Activated CD4-positive, alpha-beta T cell treated with anti-CD3 and anti-CD28 coated beads, Interleukin-10, Interleukin-2, amounts not matched to agents 100 ng/mL and 50 ng/mL, durations not matched to agents 16 hours and 8 hours (primary cell): ENCODE data around the gene FSTL4.

Experiments used
- DNase-seq: peaks from one replicate; pipeline ENCODE4 v3.0.0-alpha.2; 2020

The FSTL4 gene

DNA sequence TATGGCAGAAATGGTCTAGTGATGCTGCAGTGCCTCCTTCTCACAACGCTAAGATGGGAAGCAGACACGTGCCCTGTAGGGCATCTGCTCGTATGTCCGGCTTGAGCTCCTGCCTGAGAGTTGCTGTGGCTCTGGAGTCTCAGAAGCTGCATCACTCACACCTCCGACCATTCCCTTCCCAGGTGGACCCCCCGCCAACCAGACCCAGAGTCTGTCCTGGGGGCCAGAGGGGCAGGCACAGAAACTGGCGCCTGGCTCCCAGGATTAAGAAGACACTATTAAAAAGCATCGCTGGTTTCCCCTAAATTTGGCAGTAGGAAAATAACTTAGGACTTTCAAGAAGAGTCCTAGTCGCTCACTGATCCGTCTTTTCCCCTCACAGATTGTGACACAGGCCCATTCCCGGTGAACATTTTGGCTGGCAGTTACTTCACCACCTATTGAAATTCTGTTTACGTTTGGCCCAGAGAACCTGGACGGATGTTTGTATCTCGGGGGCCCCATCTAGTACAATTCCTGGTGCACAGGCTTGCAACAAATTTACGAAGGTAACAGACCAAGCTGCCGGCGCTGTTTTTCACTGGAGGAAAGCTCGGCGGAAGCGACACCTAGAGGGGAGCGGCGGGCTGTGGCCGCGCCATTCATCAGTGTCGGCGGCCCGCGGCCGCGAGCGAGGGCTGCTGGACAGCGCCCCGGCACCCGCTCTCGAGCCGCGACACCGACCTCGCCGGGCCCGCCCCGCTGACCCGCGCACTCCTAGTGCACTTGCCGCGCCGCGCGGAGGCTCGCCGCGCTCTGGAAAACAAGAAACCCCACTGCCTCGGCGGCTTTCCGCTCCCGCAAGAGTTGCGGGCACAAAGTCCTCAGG, 1.6 kb downstream of the FSTL4 start:
- DNase-seq, result peak; percentile 45

DNA sequence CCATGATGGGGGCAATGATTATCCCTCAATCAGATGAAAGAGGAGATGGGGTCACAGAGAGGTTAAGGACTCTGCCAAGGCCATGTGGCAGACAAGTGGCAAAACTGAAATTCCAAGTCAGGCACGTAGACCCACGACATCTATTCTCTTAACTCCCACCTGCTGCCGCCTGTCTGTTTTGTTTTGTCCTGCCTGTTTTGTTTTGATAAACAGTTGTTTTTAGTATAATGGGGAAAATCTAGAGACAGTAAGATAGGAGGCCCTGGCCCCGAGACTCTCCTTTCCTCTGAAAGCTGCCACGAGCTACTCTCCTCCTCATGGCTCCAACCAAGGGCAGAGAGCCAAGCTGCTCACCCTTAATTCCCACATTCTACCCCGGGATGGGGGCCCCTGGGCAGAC, 4.9 kb downstream of the FSTL4 start:
- no peak for DNase-seq

DNA sequence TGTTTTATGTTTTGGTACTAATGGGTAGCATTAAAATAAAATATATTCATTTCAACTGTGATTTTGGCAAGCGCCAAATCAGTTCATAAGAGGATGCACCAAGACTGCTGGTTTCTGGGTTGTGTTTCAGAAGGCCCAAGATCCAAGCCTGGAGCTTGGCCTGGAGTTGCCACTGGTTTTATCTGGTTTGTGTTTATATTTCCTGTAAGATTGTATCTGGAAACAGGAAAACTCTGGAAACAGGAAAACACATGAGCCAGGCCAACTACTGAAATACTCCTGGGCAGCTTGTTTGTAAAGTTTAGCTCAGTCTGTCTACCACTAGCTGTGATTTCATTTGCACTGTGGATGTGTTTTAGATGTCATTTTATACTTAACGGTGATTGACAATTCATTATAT, 5.5 kb downstream of the FSTL4 start:
- DNase-seq, result no peak

DNA sequence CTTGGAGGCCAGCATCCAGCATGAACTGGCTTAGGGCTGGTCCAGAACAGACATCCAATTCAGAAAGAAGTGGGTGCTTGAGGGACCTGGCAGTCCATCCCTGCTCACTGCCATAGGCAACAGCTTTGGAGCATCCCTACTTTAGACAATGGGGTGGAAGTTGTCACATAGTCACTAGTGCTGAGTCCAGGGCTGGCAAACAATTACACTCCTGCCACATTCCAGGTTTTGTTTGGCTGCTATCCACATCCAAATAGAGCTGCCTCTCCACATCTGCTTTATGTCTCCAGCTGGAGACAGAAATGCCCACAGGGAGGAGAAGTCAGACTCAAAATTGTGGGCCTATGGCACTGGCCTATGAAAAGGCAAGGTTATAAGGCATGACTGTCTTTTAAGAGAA, 7.0 kb downstream of the FSTL4 start:
- DNase-seq, result no peak

DNA sequence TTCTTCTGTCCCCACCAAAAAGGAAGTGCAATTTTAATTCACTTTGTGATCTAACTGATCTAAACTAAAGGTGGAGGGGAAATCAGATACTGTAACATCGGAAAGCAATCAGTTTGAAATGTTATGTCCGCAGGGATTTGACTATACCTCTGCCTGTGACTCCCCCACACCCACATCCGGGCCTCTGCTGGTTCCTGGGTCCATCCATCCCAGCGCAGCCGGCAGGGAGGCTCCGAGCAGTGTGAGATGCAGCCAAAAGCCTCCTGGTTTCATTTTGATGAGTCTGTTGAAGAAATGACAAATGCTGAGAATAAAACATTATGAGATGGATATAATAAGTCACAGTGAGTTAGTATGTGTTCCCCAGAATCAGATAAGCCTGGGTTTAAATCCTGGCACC, 8.6 kb downstream of the FSTL4 start:
- DNase-seq, result no peak

DNA sequence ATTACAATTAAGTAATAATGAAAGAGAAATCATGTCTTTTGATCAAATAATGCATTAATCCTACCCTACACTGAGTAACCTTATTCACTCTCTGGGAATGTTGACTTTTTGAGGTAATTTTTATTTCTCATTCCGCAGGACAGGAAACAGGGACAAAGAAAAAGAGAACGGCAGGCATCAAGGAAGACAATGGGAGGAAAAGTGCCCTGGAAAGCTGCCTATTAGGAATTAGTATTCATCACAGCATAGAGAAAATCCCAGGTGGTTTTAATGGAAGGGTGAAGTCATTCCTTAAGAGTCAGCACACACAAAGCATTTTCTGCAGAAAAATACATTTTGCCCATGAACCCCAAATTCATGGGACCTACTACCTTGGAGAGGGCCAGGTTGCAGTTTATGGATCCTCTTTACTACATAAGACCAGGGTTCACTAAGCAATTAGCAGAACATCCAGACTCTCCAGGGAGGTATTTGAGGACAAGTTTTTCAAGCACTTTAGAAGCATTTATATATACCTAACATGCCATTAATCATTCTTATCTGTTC, 9.4 kb downstream of the FSTL4 start:
- DNase-seq, result no peak

DNA sequence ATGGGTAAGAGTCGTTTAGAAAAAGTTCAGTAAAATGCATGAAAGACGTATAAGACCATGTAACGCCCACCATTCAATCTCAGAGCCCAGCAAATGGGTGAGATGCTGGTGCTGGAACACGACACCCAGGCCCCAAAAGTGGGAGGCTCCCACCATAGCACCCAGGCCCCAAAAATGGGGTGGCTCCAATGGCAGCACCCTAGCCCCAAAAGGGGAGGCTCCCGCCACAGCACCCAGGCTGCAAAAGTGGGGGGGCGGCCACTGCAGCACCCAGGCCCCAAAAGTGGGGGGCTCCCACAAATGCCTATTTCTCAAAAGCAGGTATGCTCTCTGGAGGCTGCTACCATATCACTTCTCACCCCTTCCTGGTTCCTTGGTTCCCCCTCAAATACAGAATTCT, 12.7 kb downstream of the FSTL4 start:
- no peak for DNase-seq

DNA sequence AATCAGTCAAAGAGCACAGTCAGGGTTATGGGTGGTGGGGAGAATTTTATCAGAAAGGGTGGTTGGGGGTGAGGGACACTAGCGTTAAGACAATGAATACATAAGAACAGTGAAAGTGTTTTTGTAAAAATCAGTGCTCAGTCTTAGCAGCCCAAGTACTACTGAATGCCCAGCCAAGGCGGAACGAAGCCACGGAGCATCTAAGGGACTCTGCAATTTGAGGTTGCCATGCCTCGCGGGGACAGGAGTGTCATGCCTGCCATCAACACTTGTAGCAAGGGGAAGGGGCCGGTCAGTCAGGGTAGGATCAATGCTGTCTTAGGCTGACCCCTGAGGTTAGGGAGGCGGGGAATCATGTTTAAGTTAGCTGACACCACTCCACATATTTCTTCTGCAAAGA, 13.3 kb downstream of the FSTL4 start:
- no peak for DNase-seq

DNA sequence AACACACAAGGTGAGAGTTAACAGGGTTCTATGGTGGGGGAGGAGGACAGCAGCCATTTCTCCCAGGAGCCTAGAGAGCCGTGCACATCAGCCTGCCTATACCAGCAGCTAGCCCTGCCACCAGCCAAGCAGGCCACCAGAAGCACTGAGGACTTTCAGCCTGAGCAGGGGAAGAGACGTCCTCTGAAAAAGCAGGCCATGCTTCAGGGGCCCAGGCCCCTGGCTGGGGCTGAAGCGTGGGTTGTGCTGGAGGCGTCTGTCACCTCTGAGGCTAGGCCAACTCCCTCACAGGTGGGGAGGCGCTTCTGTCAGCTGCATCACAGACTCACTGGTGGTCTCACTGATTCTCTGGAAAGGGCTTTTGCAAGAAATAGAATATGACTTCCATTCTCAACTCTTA, 16.3 kb downstream of the FSTL4 start:
- DNase-seq, result no peak

DNA sequence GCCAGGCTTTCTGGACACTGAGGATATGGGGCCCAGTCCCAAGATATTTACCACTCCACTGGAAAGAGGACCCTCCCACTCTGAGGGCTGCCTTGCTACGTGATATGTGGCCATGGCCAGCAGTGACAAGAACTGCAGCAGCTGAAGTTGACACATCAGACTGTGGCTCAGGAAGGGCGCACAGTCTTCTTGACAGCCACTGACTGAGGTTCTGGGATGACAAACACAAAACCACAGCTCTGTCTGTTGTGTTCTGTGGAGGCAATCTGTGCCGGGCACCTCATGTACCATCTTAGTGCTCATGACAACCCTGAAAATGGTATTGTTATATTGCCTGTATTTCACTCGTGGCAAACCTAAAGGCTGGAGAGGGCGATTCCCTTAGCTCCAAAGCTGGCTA, 16.9 kb downstream of the FSTL4 start:
- no peak for DNase-seq

DNA sequence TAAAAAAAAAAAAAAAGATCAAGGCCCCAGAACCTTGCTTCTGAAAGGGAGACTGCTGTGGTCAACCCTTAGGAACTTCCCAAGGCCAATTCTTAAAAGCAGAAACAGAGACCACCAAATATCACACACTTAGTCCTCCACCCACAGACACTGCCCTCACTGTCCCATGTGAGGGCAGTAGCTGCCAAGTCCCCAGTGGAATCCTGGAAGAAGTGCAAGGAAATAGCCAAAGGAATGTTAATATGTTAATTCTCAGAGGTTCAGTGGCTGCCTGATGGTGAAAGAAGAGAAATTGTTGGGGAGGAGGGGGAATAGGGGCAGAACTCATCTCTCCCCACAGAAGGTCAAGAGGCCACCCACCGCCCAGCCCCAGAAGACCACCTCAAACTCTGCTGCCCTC, 23.1 kb downstream of the FSTL4 start:
- DNase-seq, result no peak

DNA sequence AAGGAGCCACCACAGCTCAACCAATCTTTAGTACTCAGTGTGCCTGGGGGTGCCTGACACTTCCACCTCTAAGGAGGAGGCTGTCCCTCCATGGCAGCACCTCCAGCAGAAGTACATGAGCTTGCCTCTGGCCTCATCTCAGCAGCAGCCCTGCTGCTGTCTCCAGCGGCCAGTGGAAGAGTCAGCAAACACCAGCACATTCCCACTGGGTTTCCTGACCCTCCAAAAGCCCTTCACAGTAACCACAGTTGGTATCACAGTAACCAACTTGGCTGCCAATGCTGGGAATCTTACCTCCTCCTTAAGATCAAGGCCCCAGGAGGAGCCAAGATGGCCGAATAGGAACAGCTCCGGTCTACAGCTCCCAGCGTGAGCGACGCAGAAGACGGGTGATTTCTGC, 29.4 kb downstream of the FSTL4 start:
- DNase-seq, result no peak

DNA sequence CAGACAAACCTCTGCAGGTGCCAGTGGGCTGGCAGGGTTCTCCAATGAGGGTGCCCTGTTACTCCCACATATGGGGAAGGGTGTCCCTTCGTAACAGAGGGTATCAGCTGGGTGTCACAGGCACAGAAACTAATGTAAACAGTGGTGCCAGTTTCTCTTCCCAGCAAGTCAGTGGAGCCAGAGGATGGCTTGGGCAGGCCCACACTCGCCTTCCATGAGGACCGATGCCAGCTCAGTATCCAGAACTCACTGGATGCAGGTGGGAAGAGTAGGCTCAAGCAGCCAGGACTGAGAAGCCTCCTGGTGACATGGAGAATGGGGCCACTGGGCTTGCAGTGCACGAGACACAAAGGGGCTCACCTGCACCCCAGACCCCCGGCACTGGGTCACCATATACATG, 30.4 kb downstream of the FSTL4 start:
- no peak for DNase-seq

DNA sequence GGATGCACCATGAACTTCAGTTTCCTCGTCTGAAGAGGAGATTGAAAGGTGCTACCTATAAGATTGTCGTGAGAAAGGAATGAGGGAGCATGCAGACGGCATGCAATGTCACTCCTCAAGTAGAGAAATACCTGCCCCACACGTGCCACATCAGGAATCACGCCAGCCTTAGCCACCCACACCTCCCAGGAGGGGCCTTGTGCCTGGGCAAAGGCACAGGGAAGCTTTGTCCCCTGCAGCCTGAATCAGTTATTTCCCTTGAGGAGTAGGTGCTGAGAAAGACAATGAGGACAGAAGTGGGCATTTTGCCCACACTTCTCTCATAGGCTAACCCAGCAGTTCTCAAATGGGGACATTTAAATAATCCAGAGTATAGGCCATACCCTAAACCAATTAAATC, 31.0 kb downstream of the FSTL4 start:
- DNase-seq, result no peak

DNA sequence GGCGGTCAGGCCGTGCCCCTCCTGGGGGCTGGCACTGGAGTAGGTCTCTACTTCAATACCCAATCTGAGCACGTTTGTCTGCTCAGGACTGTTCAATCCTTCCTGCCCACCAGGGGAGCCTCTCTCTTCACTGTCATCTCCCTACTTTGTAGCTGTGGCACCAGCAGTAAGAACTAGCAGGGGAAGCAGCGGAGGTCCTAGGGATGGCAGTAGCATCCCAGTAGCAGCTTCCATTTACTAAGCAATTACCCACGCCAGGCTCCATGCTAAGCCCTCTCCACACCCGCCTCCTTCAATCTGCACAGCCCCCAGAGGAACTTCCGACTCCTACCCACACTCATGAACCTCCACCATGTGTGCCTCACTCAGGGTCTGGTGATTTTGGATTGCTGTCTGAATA, 31.7 kb downstream of the FSTL4 start:
- no peak for DNase-seq

DNA sequence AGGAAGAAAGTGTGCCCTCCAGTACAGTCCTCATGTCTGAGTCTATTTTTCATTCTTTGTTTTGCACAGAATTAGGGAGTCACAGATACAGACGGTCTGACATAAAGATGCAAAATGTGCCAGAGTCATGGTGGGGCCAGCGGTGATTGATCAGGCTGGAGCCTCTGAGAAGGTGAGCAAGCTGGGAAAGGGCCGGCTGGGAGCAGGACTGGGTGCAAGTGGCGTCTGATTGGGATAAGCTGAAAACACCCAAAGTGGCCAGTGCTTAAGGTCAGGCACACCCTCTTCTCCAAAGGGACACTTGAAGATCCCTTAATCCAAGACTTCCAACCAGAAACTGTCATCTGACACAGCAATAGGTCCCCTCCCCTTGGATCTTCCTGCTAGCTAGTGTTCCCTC, 32.6 kb downstream of the FSTL4 start:
- no peak for DNase-seq

DNA sequence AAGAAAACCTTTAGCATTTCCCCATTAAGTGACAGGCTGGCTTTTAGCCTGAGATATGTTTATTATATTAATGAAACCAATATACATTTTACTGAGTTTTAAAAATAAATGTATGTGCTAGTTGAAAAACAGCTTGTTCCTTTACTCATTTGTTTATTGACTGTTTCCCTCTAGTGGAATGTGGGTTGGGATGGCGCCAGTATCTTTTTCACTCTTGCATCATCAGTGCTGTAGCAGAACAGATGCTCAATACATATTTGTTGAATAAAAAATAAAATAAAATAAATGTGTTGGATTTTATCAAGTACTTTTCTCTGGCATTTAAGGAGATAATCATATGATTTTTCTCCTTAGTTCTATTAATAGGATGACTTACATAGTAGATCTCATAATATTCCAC, 43.0 kb downstream of the FSTL4 start:
- DNase-seq, result no peak

DNA sequence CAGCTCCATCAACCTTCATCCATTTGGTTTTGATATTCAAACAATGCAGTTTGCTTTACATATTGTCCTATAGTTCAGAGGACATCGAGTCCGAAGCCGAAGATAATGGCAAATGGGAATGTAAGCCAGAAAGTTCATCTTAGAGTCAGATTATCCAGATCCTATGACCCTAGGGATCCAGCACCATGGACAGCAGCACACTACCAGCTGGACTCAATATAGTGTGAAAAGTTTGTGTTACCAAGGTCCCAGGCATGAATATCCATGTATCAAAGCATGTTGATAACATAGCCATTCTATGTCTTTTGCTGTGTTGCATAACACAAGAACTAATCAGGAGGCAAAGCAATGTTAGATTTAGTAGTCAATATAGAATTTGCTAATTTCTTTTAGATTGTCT, 46.3 kb downstream of the FSTL4 start:
- no peak for DNase-seq

DNA sequence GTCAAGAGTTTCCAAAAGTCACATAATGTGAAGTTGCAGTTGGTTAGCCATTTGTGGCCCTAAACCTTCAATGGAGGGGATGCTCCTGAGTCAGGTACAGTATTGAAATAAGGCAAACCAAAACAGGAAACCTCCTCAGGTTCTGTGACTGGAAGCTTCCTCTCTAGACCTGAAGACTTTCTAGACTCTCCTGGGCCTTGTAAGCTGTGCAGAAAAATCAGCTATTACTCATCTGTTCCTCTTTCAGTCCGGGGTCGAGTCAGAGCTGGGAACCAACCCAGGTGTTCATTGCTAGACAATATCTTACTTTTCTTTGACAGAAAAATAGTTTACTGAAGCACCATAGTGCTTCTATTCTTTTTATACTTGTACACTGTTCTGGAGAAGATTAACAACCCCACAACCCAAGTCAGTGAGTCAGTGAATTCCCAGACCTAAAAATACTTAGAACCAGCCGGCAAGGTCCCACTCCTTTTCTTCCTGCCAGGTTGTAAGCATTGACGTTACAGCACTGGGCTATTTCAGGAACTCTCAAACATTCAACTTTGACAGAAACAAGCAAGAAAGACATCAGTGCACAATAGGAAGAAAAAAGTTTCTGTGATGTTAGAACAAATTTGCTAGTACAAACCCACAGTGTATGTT, 47.3 kb downstream of the FSTL4 start:
- DNase-seq, result no peak

DNA sequence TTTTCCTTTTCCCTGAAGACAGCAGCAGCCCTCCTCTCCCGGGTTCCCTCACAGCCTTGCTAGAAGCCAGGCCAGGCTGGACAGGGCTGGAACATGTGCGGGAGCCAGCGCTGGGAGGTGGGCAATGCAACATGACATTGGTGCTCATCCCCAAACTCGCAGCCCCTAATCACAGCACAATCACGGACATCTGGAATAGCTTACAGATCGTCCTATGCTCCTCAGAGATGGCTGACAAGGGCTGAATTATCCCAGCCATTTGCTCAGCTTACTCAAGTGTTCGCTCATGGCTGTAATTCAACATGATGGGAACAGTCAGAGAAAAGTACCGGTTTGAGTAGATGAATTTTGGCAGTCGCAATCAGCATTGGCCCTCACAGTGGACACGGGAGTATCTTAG, 49.8 kb downstream of the FSTL4 start:
- DNase-seq, result no peak

DNA sequence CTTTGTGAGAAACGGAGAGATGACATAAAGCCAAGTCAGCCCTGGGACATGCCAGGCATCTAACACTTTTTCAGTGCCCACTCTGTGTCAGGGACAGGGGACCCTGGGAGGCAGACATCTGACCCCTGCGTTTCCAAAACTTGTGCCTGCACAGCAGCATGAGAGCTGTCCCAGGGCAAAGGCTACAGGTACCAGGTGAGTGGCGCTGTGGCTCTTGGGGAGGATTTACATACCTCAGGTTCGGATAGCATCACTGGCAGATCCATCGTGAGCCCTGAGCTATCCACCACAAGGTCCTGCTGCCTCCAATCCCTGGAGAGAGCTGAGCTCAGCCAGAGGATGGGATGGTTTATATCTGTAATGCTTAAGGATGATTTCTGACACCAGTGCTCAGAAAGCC, 52.4 kb downstream of the FSTL4 start:
- DNase-seq, result no peak

DNA sequence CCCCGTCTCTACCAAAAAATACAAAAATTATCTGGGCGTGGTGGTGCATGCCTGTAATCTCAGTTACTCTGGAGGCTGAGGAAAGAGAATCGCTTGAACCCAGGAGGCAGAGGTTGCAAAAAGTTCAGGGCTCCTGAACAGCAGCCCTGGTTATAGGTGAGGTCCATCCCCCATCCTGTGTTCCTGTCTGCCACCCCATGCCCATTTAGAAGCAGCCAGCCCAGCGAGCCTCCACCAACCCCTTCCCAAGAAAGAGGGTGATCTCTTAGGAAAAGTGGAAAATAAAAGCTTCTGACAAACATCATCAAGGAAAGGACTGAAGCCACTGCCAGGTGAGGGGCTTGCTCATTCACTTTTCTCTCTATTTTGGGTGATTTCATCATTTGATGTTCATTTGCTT, 55.8 kb downstream of the FSTL4 start:
- DNase-seq, result no peak

DNA sequence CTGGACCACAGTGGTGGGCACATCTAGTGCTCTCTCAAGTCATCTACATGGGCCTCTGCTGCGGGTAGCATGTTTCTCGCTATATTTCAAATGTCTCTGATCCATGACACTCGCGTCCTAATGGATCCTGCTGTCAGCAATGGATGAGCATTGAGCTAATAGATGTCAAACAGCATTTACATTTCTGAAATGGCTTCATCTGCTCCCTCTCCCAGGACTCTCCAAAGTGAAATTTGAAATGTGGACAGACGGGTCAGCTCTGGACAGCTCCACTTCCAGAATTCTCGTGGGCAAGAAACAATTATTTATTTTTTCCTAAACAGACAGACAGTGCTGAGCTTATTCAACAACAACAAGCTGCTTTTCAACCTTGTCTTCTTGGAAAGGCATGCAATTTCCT, 58.1 kb downstream of the FSTL4 start:
- DNase-seq, result no peak

DNA sequence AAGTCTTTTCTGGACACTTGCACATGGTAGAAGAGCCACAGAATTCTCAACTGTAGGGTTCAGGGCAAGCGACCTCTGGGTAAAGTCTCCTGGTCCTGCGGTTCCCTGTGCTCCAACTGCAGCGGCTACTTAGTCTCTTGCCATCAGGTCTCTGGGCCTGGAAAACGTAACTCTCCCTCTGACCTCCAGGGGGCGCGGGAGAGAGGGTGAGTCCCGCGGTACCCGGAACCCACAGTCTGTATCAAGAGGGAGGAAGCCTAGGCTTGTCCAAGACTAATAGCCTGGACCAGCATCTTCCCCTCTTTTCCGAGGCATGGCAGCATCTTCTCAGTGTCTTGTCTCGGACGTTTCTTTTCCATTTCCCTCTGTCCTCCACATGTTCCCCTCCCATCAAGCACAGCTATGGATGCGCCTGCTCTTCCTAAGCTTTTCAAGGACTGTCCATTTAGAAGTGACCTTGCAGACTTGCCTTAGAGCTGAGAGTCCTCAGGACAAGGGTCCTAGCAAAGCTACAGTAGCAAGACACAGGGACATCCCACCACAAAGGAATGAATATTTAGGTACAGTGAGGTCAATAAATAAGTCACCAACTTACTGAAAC, 59.3 kb downstream of the FSTL4 start:
- peak; percentile 65 for DNase-seq
